Subcutaneous abdominal adipose tissue (tissue), 5 donors: ENCODE measurements around the gene GABRR3.

Experiments used
- H3K27ac ChIP-seq: one replicate; pipeline ENCODE4 v1.7.0; 2013; ENCODE audit warnings: low read depth, mild to moderate bottlenecking, inconsistent platforms, low read length, moderate library complexity
- H3K27me3 ChIP-seq, 5 donors: one replicate each; pipeline ENCODE4 v1.7.0; 2013; ENCODE audit warnings: low read length in 5 of 5, inconsistent platforms in 1 of 5; ENCODE audit not compliant: control insufficient read depth in 5 of 5, insufficient read depth in 4 of 5
- H3K36me3 ChIP-seq, 5 donors: one replicate each; pipeline ENCODE4 v1.7.0; 2013; ENCODE audit warnings: low read length in 5 of 5; ENCODE audit not compliant: control insufficient read depth in 5 of 5, insufficient read depth in 5 of 5
- H3K4me1 ChIP-seq, 5 donors: one replicate each; pipeline ENCODE4 v1.7.0; 2013; ENCODE audit warnings: low read length in 5 of 5, mild to moderate bottlenecking in 3 of 5, moderate library complexity in 1 of 5; ENCODE audit not compliant: control insufficient read depth in 5 of 5, insufficient read depth in 5 of 5
- H3K4me3 ChIP-seq, 5 donors: one replicate each; pipeline ENCODE4 v1.7.0; 2013; ENCODE audit warnings: low read length in 5 of 5, low read depth in 1 of 5
- H3K9ac ChIP-seq, 5 donors: one replicate each; pipeline ENCODE4 v1.7.0; 2013; ENCODE audit warnings: low read length in 5 of 5, mild to moderate bottlenecking in 4 of 5, moderate library complexity in 3 of 5
- H3K9me3 ChIP-seq, 5 donors: one replicate each; pipeline ENCODE4 v1.7.0; 2013; ENCODE audit warnings: low read length in 5 of 5; ENCODE audit not compliant: control insufficient read depth in 5 of 5
- donor health status: healthy.
- donor health status: healthy.
- donor health status: healthy.
- donor health status: healthy.
- donor health status: healthy.

The GABRR3 gene

GRCh38 chr3:97974996-97975395 lies 60.1 kb downstream of the GABRR3 start:
- H3K36me3 ChIP-seq = no peaks in the 10 kb centered on the region
- no peaks in the 10 kb centered on the region for H3K9me3 ChIP-seq
- H3K27ac ChIP-seq = no peak overlapping the region
- no peaks in the 10 kb centered on the region for H3K27me3 ChIP-seq
- H3K9ac ChIP-seq = no peak overlapping the region
- no peak overlapping the region for H3K4me3 ChIP-seq
- H3K4me1 ChIP-seq = peaks cover 0 to 22% (median 19%) of the 10 kb centered on the region in 5 donors

- Histone ChIP-seq H3K9ac (peak overlapping the region in 2 of 5 donors; percentile 35 to 48), H3K36me3 (no peaks in the 10 kb centered on the region), H3K9me3 (no peaks in the 10 kb centered on the region), H3K4me3 (peak overlapping the region in 4 of 5 donors; percentile 65 to 77 (median 68)), H3K27ac (no peak overlapping the region), H3K27me3 (no peaks in the 10 kb centered on the region), H3K4me1 (peaks cover 0 to 27% (median 20%) of the 10 kb centered on the region in 5 donors)
These were observed 62.1 kb downstream of the GABRR3 start for GRCh38 chr3:97972976-97973375.

GRCh38 chr3:97971679-97972567 lies 63.2 kb downstream of the GABRR3 start, which contains the start of gene RIOX2:
Gene RIOX2, minus strand, starts transcription at chr3:97972431. Its CDS starts 4,838 bp downstream, at chr3:97967593.
- Histone ChIP-seq H3K27me3 (no peaks in the 10 kb centered on the region), H3K4me3 (peak within 1 kb of the TSS; percentile 65 to 77 (median 68)), H3K27ac (peak within 1 kb of the TSS; percentile 83), H3K36me3 (peaks cover 0 to 4% (median 3%) of the 10 kb centered on the region in 5 donors), H3K4me1 (peaks cover 0 to 27% (median 20%) of the 10 kb centered on the region in 5 donors), H3K9me3 (no peaks in the 10 kb centered on the region), H3K9ac (peak within 1 kb of the TSS; percentile 54 to 84 (median 80))

- peak overlapping the region; percentile 57 to 84 (median 80) for H3K9ac ChIP-seq
- no peaks in the 10 kb centered on the region for H3K27me3 ChIP-seq
- peak overlapping the region; percentile 83 for H3K27ac ChIP-seq
- H3K4me3 ChIP-seq = peak overlapping the region; percentile 53 to 77 (median 68)
- peaks cover 0 to 27% (median 20%) of the 10 kb centered on the region in 5 donors for H3K4me1 ChIP-seq
- no peaks in the 10 kb centered on the region for H3K9me3 ChIP-seq
- peaks cover under 1 to 12% (median 8%) of the 10 kb centered on the region in 5 donors for H3K36me3 ChIP-seq
These were observed 64.0 kb downstream of the GABRR3 start for GRCh38 chr3:97970956-97971620.

- H3K27me3 ChIP-seq = no peaks in the 10 kb centered on the region
- no peaks in the 10 kb centered on the region for H3K9me3 ChIP-seq
- H3K9ac ChIP-seq = peak overlapping the region in 2 of 5 donors; percentile 32 to 71
- H3K36me3 ChIP-seq = peaks cover 5 to 16% (median 8%) of the 10 kb centered on the region in 5 donors
- peaks cover 0 to 33% (median 20%) of the 10 kb centered on the region in 5 donors for H3K4me1 ChIP-seq
- H3K4me3 ChIP-seq = no peak overlapping the region
- H3K27ac ChIP-seq = peak overlapping the region; percentile 83
These were observed 65.0 kb downstream of the GABRR3 start for GRCh38 chr3:97970156-97970555.

GRCh38 chr3:97969541-97969940 lies 65.6 kb downstream of the GABRR3 start:
- H3K9ac ChIP-seq = no peak overlapping the region
- no peak overlapping the region for H3K27ac ChIP-seq
- no peaks in the 10 kb centered on the region for H3K9me3 ChIP-seq
- peaks cover 5 to 16% (median 8%) of the 10 kb centered on the region in 5 donors for H3K36me3 ChIP-seq
- peaks cover 0 to 38% (median 21%) of the 10 kb centered on the region in 5 donors for H3K4me1 ChIP-seq
- H3K4me3 ChIP-seq = no peak overlapping the region
- no peaks in the 10 kb centered on the region for H3K27me3 ChIP-seq

GRCh38 chr3:97968376-97968775 lies 66.7 kb downstream of the GABRR3 start:
- Histone ChIP-seq H3K27me3 (no peaks in the 10 kb centered on the region), H3K9ac (no peak overlapping the region), H3K9me3 (no peaks in the 10 kb centered on the region), H3K4me3 (no peak overlapping the region), H3K27ac (no peak overlapping the region), H3K36me3 (peaks cover 5 to 16% (median 8%) of the 10 kb centered on the region in 5 donors), H3K4me1 (peaks cover 0 to 44% (median 24%) of the 10 kb centered on the region in 5 donors)

GRCh38 chr3:97967966-97968365 lies 67.1 kb downstream of the GABRR3 start:
- H3K4me1 ChIP-seq = peaks cover 0 to 44% (median 24%) of the 10 kb centered on the region in 5 donors
- H3K27me3 ChIP-seq = no peaks in the 10 kb centered on the region
- H3K36me3 ChIP-seq = peaks cover 5 to 16% (median 8%) of the 10 kb centered on the region in 5 donors
- H3K4me3 ChIP-seq = no peak overlapping the region
- H3K27ac ChIP-seq = no peak overlapping the region
- no peaks in the 10 kb centered on the region for H3K9me3 ChIP-seq
- no peak overlapping the region for H3K9ac ChIP-seq

- no peaks in the 10 kb centered on the region for H3K27me3 ChIP-seq
- H3K27ac ChIP-seq = peak overlapping the region; percentile 20
- peaks cover 0 to 24% (median 10%) of the 10 kb centered on the region in 5 donors for H3K36me3 ChIP-seq
- H3K4me1 ChIP-seq = peaks cover 0 to 40% (median 22%) of the 10 kb centered on the region in 5 donors
- H3K9ac ChIP-seq = no peak overlapping the region
- no peak overlapping the region for H3K4me3 ChIP-seq
- no peaks in the 10 kb centered on the region for H3K9me3 ChIP-seq
These were observed 73.9 kb downstream of the GABRR3 start for GRCh38 chr3:97960993-97961766.
